ENCODE results near the gene GRAMD2A.

Gene GRAMD2A

GRCh38 chr15:72166716-72167417 is 30.7 kb downstream of the GRAMD2A start:
- DNase-seq: no peak

GRCh38 chr15:72163719-72164118 is 33.9 kb downstream of the GRAMD2A start:
- DNase-seq: no peak

GRCh38 chr15:72162569-72162968 is 35.0 kb downstream of the GRAMD2A start:
- DNase-seq: no peak

- DNase-seq: no peak
Measured at GRCh38 chr15:72161361-72162132, 36.0 kb downstream of the GRAMD2A start.

- DNase-seq: no peak
Measured at GRCh38 chr15:72160696-72161245, 36.8 kb downstream of the GRAMD2A start.

GRCh38 chr15:72156928-72157327 is 40.7 kb downstream of the GRAMD2A start:
- DNase-seq: no peak

- DNase-seq: peak; percentile 84
Measured at GRCh38 chr15:72155635-72156616, 41.7 kb downstream of the GRAMD2A start.

GRCh38 chr15:72155003-72155621 is 42.5 kb downstream of the GRAMD2A start:
- no peak for DNase-seq

GRCh38 chr15:72154316-72154715 is 43.3 kb downstream of the GRAMD2A start:
- no peak for DNase-seq

GRCh38 chr15:72153269-72154000 is 44.2 kb downstream of the GRAMD2A start:
- DNase-seq: no peak

- no peak for DNase-seq
Measured at GRCh38 chr15:72147418-72147817, 50.2 kb downstream of the GRAMD2A start.

- no peak for DNase-seq
Measured at GRCh38 chr15:72146934-72147333, 50.7 kb downstream of the GRAMD2A start.

- no peak for DNase-seq
Measured at GRCh38 chr15:72146221-72146620, 51.4 kb downstream of the GRAMD2A start.

GRCh38 chr15:72141171-72142084 is 56.2 kb downstream of the GRAMD2A start:
- DNase-seq: no peak

GRCh38 chr15:72140088-72140487 is 57.5 kb downstream of the GRAMD2A start:
- no peak for DNase-seq

GRCh38 chr15:72139667-72140066 is 57.9 kb downstream of the GRAMD2A start:
- no peak for DNase-seq

- DNase-seq: no peak
Measured at GRCh38 chr15:72136170-72137051, 61.2 kb downstream of the GRAMD2A start.

- no peak for DNase-seq
Measured at GRCh38 chr15:72135719-72136118, 61.9 kb downstream of the GRAMD2A start.

- no peak for DNase-seq
Measured at GRCh38 chr15:72133211-72133610, 64.4 kb downstream of the GRAMD2A start.

Data from stimulated activated CD4-positive, alpha-beta T cell treated with anti-CD3 and anti-CD28 coated beads, Interleukin-4, amount 100 ng/mL, for 1 hour (primary cell).